ENCODE data around the gene HLA-DPB1. TPM values are rescaled to one million over a fixed set of nuclear protein-coding genes. Genes with fewer than 3 reads are reported as not detected.

The HLA-DPB1 gene
- total and polyA plus RNA-seq, 2 of the 4 experiments (the other 2 are of a cell fraction): 7.7 to 10.7 TPM

DNA sequence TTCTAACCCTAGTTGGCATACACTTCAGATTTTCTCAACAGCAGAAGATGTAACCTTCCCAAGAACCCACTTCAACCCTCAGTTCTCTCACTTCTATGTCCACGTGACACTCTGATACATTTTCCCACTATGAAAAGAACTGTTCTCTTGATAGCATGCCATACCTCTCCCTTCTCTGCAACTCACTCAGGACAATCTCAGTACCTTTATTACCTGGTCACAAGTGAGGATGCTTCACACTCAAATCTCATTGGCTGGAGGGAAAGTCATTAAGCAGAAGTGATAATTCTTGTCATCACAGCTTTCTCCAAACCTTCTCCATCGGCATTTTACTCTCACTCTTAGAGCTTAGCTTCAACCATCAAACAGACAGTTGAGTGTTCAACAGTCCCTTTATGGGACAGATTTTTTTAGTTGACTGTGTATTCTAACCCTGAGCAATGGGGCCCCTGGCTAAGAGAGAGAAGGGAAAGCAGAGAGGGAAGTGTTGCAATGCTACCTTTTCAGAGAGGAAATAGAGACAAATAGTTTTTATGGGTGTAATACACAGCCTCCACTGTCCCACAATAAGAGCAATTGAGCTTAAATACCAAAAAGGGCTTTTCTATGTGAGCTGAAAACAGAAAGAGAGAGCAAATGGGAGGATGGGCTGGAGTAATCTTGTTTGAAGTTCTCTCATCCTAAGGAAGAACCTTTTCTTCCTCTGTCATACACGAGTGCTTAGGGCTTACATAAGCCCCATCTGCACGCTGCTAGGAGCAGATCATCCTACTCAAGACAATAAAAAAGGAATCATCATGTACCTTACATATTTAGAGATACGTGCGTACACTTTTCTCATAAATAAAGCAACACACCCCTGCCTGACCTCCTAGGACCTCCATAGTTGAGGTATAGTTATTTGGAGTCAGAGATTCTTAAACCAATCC is 18.3 kb upstream of the HLA-DPB1 start:
- 50% methylated on average over 1 of the region's 6 CpGs; no CpG with 5 or more reads in 1 of the 2 experiments for WGBS, 2 experiments (ENCODE audit: extremely low coverage in 2 of 2, insufficient read length in 1 of 2)
- H4K20me1 ChIP-seq (ENCODE audit: insufficient read depth, low read length): no peaks in the 10 kb centered on the region

More for the DNA sequence above, 18.3 kb upstream of the HLA-DPB1 start:
- no peak overlapping the region for H2BK20ac ChIP-seq (ENCODE audit: low read depth, low read length)
- TF ChIP-seq RCOR1 (IDR thresholded peaks at IDR 0.05; ENCODE audit: insufficient replicate concordance, low read length) (no peak), SMC3 (IDR thresholded peaks at IDR 0.05; ENCODE audit: low read depth, low read length) (no peak), ELK1 (IDR thresholded peaks at IDR 0.05; ENCODE audit: borderline replicate concordance, low read depth, low read length) (no peak), USF2 (IDR thresholded peaks at IDR 0.05; ENCODE audit: low read depth, low read length) (no peak), FOS (IDR thresholded peaks at IDR 0.05; ENCODE audit: low read depth, low read length) (no peak), MAFK (IDR thresholded peaks at IDR 0.05; ENCODE audit: low read depth, low read length) (no peak), MAZ (IDR thresholded peaks at IDR 0.05; ENCODE audit: borderline replicate concordance, low read depth, low read length) (no peak), RFX5 (IDR thresholded peaks at IDR 0.05; ENCODE audit: low read depth, low read length) (no peak), NFE2L2 (IDR thresholded peaks at IDR 0.05; ENCODE audit: low read depth, low read length) (no peak), CTCF (conservative IDR thresholded peaks at IDR 0.05; ENCODE audit: low read depth, low read length) (no peak), MXI1 (IDR thresholded peaks at IDR 0.05; ENCODE audit: borderline replicate concordance, low read depth, low read length) (no peak), BHLHE40 (IDR thresholded peaks at IDR 0.05; ENCODE audit: low read depth, low read length) (no peak), POLR2A (IDR thresholded peaks at IDR 0.05; ENCODE audit: low read depth, low read length) (no peak), CHD1 (IDR thresholded peaks at IDR 0.05; ENCODE audit: low read depth, low read length) (no peak), RAD21 (IDR thresholded peaks at IDR 0.05; ENCODE audit: low read length) (no peak)
- no peak overlapping the region for H3K14ac ChIP-seq (replicated peaks; ENCODE audit: low read depth, low read length)
- no peak overlapping the region for H3K9ac ChIP-seq (ENCODE audit: low read depth, low read length)
- no peak overlapping the region for H3K27ac ChIP-seq (ENCODE audit: insufficient read depth, low read length)
- no peak overlapping the region for H2BK15ac ChIP-seq (ENCODE audit: low read depth, low read length)
- dilution Hi-C loops (cut with HindIII; ENCODE audit: low sequenced_read_pairs, unreplicated experiment) (no loop called here), in situ Hi-C loops (cut with MboI; ENCODE audit: low sequenced_read_pairs) (no loop called here), intact Hi-C loops (cut with micrococcal nuclease) (no loop called here)
- no peak overlapping the region for H4K8ac ChIP-seq (ENCODE audit: low read depth in 2 of 2, low read length in 2 of 2)
- H3K4me3 ChIP-seq (ENCODE audit: insufficient read depth, low read depth, low read length): no peak overlapping the region
- H2AK5ac ChIP-seq (ENCODE audit: low read depth, low read length): no peak overlapping the region
- H4K91ac ChIP-seq (ENCODE audit: insufficient read depth, low read depth, low read length): no peak overlapping the region
- no peaks in the 10 kb centered on the region for H3K79me1 ChIP-seq (ENCODE audit: low read depth in 1 of 2, low read length in 2 of 2)
- no peaks in the 10 kb centered on the region for H3K4me1 ChIP-seq (ENCODE audit: control insufficient read depth, insufficient read depth, low read length)
- no peak overlapping the region for H2AFZ ChIP-seq (replicated peaks; ENCODE audit: low read length, poor library complexity)
- no peaks in the 10 kb centered on the region for H3K9me3 ChIP-seq (ENCODE audit: control insufficient read depth, insufficient read depth, low read length)
- no peak overlapping the region for H3K23ac ChIP-seq (ENCODE audit: low read depth, low read length)
- no peak overlapping the region for H2BK5ac ChIP-seq (ENCODE audit: low read depth, low read length, poor library complexity, severe bottlenecking)
- no TSS peak for BruUV-seq (replicated peaks)
- H3K36me3 ChIP-seq (ENCODE audit: control insufficient read depth, insufficient read depth, low read length): no peaks in the 10 kb centered on the region
- H3K27me3 ChIP-seq (ENCODE audit: control insufficient read depth, insufficient read depth, low read length): no peaks in the 10 kb centered on the region; the same call in 1 of the 2 replicates
- POLR2A ChIA-PET (ENCODE audit: unreplicated experiment): no interaction called here
- no peak overlapping the region for H3K4ac ChIP-seq (ENCODE audit: low read depth, low read length)
- no peak overlapping the region for H2BK120ac ChIP-seq (ENCODE audit: low read depth, low read length)
- DNase-seq (no peak), ATAC-seq (ENCODE audit: low read depth) (no peak)
- H3K9me1 ChIP-seq (ENCODE audit: insufficient read depth, low read length): no peaks in the 10 kb centered on the region
- no peak overlapping the region for H2AK9ac ChIP-seq (replicated peaks; ENCODE audit: low read depth, low read length, poor library complexity)
- no peak overlapping the region for H3K56ac ChIP-seq (ENCODE audit: extremely low read depth, insufficient read depth, low read length)
- CTCF ChIA-PET: no interaction called here
- no peak overlapping the region for H3K18ac ChIP-seq (ENCODE audit: low read depth, low read length)
- H3K4me2 ChIP-seq (ENCODE audit: low read depth, low read length): no peak overlapping the region
- no peak overlapping the region for H4K5ac ChIP-seq (ENCODE audit: low read depth, low read length)

Measured in IMR-90 (cell line).